Measurements from ENCODE around the gene PITPNM3.

PITPNM3 gene

DNA sequence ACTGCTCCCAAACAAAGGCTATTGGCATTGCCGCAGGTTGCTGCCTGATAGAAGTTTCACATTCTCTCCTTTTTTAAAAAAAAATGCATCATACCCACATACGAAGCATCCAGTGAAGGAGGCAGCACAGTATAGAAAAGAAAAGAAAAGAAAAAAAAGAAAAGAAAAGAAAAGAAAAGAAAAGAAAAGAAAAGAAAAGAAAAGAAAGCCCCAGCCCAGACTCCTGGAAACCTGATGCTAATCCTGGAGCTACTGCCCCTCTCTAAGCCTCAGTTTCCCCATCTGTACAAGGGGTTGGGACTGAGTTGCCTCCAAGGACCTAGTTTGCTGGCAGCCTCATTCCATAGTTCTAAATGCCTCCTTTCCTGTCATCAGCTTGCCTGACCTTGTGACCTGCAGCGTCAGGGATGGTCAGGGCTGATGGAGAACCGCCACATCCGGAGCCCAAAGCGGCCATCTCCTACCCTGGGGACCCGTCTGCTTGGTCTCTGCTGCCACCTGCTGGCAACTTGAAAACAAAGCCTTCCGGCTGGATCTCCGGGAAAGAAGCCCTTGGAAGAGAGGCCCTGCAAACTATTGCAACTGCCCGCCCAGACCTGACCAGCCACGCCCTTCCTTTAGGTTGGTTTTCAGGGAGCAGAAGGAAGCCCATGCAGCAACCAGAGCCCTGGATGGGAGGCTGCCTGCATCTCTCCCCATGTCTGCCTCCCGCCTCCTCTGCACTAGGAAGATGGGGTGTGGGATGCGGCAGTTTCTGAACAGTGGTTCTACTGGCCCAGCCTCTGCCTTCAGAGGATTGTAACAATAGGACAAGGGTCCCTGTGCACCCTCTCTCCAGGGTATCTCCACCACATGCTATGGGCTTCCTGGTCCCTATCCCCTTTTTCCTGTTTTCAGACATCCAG is 134.4 kb downstream of the PITPNM3 start:
- DNase-seq (ENCODE audit: extremely low read depth, low read depth) = no peak
- TF ChIP-seq, protein P1, sequence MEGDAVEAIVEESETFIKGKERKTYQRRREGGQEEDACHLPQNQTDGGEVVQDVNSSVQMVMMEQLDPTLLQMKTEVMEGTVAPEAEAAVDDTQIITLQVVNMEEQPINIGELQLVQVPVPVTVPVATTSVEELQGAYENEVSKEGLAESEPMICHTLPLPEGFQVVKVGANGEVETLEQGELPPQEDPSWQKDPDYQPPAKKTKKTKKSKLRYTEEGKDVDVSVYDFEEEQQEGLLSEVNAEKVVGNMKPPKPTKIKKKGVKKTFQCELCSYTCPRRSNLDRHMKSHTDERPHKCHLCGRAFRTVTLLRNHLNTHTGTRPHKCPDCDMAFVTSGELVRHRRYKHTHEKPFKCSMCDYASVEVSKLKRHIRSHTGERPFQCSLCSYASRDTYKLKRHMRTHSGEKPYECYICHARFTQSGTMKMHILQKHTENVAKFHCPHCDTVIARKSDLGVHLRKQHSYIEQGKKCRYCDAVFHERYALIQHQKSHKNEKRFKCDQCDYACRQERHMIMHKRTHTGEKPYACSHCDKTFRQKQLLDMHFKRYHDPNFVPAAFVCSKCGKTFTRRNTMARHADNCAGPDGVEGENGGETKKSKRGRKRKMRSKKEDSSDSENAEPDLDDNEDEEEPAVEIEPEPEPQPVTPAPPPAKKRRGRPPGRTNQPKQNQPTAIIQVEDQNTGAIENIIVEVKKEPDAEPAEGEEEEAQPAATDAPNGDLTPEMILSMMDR (IDR thresholded peaks at IDR 0.05; ENCODE audit: low read depth, low read length, missing control alignments) = peak; percentile 81
- no peak overlapping the region for H3K4me3 ChIP-seq (replicated peaks; ENCODE audit: low read depth, low read length)

DNA sequence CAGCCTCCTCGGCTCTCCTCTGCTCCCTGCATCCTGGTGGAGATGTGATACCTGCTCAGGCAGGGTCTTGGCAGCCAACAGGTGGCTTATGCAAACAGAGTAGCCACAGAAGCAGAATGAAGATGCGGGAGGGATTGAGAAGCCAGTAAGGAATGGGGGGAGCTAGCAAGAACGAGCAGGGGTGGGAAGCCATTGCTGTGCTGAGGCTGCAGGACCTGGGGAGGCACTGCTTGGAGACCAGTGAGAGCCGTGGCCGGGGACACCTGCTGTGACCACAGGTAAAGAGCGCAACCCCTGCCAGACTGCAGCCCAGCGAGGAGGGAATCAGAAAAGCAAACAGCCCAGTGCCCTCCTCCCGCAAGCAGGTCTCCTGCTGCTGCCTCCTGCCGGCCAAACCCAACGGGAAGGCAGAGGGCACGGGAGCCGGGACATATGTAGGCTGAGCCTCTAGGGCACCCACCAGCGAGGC is 136.1 kb downstream of the PITPNM3 start:
- H3K4me3 ChIP-seq (replicated peaks; ENCODE audit: low read depth, low read length) = no peak overlapping the region
- no peak for DNase-seq (ENCODE audit: extremely low read depth, low read depth)
- TF ChIP-seq, protein P1 (IDR thresholded peaks at IDR 0.05; ENCODE audit: low read depth, low read length, missing control alignments) = peak; percentile 39

DNA sequence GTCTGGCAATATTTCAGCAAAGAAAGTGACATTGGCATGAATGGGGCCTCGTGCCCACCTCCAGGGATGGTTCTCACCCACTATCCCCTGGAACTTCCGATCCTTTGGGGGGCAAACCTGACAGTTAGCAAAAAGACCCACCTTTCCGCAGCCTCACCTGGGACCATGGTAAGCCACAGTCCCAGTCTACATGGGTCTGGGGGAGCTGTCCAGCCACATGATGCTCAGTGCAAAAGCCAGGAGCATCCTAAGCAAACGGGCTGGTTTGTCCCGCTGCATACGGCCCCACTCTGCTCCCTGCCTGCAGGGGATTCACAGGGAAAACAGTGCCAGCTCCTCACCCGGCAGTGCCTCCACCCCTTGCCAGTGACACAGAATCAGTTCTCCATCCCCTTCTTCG is 140.7 kb downstream of the PITPNM3 start:
- DNase-seq (ENCODE audit: extremely low read depth, low read depth) = no peak
- no peak overlapping the region for H3K4me3 ChIP-seq (replicated peaks; ENCODE audit: low read depth, low read length)
- TF ChIP-seq, protein P1 (IDR thresholded peaks at IDR 0.05; ENCODE audit: low read depth, low read length, missing control alignments) = no peak

DNA sequence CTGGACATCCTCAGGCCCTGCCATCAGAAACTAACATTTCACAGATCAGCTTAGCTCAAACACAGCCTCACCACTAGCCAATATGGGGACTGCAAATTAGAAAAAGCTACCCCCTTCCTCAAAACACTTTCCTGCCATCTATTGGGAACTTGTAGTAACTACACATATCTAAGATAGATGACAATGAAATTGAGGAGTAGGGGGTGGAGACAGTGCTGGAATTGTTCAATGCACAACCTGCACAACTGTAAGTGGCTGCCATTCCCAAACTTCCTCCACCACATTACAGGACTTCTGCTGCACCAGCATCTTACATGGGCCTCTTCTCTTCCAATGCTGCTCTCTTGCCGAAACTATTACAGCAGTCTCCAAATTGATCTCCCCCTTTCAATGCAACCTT is 143.3 kb downstream of the PITPNM3 start:
- TF ChIP-seq, protein P1 (IDR thresholded peaks at IDR 0.05; ENCODE audit: low read depth, low read length, missing control alignments) = peak; percentile 44
- DNase-seq (ENCODE audit: extremely low read depth, low read depth) = no peak
- no peak overlapping the region for H3K4me3 ChIP-seq (replicated peaks; ENCODE audit: low read depth, low read length)

DNA sequence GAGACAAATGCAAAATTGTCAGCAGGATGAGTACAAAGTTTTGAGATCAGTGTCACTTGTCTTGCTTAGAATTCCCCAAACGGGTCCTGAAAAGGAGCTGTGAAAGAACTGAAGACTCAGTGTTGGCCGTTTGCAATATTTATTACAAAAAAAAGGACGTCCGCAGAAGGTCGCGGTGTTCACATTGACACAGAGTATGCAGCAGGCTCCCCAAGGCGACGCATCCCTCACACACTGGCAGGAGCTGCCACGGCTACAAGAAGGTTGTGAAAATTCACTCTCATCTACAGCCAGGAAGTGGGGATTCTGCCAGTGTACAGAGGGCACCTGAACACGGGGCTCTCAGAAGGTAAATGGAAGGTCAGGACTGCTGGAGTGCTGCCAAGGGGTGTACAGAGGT is 147.6 kb downstream of the PITPNM3 start:
- no peak for DNase-seq (ENCODE audit: extremely low read depth, low read depth)
- H3K4me3 ChIP-seq (replicated peaks; ENCODE audit: low read depth, low read length) = no peak overlapping the region
- TF ChIP-seq, protein P1 (IDR thresholded peaks at IDR 0.05; ENCODE audit: low read depth, low read length, missing control alignments) = no peak

DNA sequence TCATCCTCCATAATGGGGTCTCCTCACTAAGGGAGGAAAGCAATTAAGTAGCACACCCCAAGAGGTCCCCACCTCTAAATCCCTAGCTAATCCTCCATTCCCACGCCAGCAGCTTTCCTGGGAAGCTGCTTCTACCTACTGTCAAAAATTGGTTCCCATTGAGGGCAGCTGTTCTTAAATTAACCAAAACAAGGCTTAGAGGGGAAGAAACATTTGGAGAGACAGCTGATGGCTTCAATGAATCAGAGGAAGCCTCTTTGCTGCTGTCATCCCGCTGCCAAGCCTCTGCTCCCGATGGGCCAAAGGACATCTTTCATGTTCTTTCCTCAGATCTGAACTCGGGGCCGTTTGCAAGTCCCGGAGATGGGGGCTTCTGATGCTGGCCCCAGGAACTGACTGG is 148.1 kb downstream of the PITPNM3 start:
- TF ChIP-seq, protein P1 (IDR thresholded peaks at IDR 0.05; ENCODE audit: low read depth, low read length, missing control alignments) = no peak
- DNase-seq (ENCODE audit: extremely low read depth, low read depth) = no peak
- no peak overlapping the region for H3K4me3 ChIP-seq (replicated peaks; ENCODE audit: low read depth, low read length)
